GM21717 (cell line): ENCODE results near the gene SYNRG.
"Not testable (repeated sequence)": the region's sequence is repeated elsewhere in the genome, so short reads cannot be mapped to it uniquely, and the experiment has no call there.

Source experiments
- ATAC-seq: cut with Tn5 transposase; IDR thresholded peaks from one replicate; pipeline ENCODE4 v1.9.1; 2021; ENCODE audit warnings: mild to moderate bottlenecking, moderate library complexity; ENCODE audit not compliant: unreplicated experiment

The SYNRG gene

GRCh38 chr17:37546302-37546701 lies 62.9 kb downstream of the SYNRG start:
- ATAC-seq: no peak

- no peak for ATAC-seq
Measured at GRCh38 chr17:37545486-37545885, 63.7 kb downstream of the SYNRG start.

GRCh38 chr17:37543637-37544052 lies 65.6 kb downstream of the SYNRG start:
- ATAC-seq: no peak

- no peak for ATAC-seq
Measured at GRCh38 chr17:37541880-37542660, 67.1 kb downstream of the SYNRG start.

- no peak for ATAC-seq
Measured at GRCh38 chr17:37538981-37539659, 70.1 kb downstream of the SYNRG start.

GRCh38 chr17:37535906-37536305 lies 73.3 kb downstream of the SYNRG start:
- no peak for ATAC-seq

GRCh38 chr17:37532756-37533155 lies 76.5 kb downstream of the SYNRG start:
- no peak for ATAC-seq

- ATAC-seq: no peak
Measured at GRCh38 chr17:37530420-37530819, 78.8 kb downstream of the SYNRG start.

GRCh38 chr17:37527249-37527851 lies 81.9 kb downstream of the SYNRG start:
- ATAC-seq: no peak

GRCh38 chr17:37523715-37524219 lies 85.5 kb downstream of the SYNRG start:
- ATAC-seq: no peak

GRCh38 chr17:37521821-37522220 lies 87.4 kb downstream of the SYNRG start:
- no peak for ATAC-seq

- no peak for ATAC-seq
Measured at GRCh38 chr17:37520174-37520573, 89.0 kb downstream of the SYNRG start.

- ATAC-seq: no peak
Measured at GRCh38 chr17:37519251-37519985, 89.8 kb downstream of the SYNRG start.

- ATAC-seq: no peak
Measured at GRCh38 chr17:37518826-37519225, 90.4 kb downstream of the SYNRG start.

GRCh38 chr17:37517881-37518280 lies 91.3 kb downstream of the SYNRG start:
- no peak for ATAC-seq

GRCh38 chr17:37516127-37516571 lies 93.1 kb downstream of the SYNRG start:
- ATAC-seq: no peak

- ATAC-seq: no peak
Measured at GRCh38 chr17:37513711-37514110, 95.5 kb downstream of the SYNRG start.

- ATAC-seq: no peak
Measured at GRCh38 chr17:37512442-37513068, 96.7 kb downstream of the SYNRG start.

GRCh38 chr17:37511642-37512041 lies 97.6 kb downstream of the SYNRG start:
- not testable (repeated sequence) for ATAC-seq

- no peak for ATAC-seq
Measured at GRCh38 chr17:37510056-37510455, 99.2 kb downstream of the SYNRG start.

- no peak for ATAC-seq
Measured at GRCh38 chr17:37507111-37507510, 102.1 kb downstream of the SYNRG start.
